Activated T-helper 2 cell treated with anti-CD3 and anti-CD28 coated beads, Interferon-gamma antibody, Interleukin-2, Interleukin-4, amounts not matched to agents 10 μg/mL and 5 μg/mL and 100 μg/mL, durations not matched to agents 14 hours and 24 hours and 36 hours (primary cell): ENCODE results near the gene CHST8. TPM values are rescaled to one million over a fixed set of nuclear protein-coding genes. Genes with fewer than 3 reads are reported as not detected.

ENCODE experiments used
- DNase-seq: peaks from one replicate; pipeline ENCODE4 v3.0.0; 2021; ENCODE audit warnings: low spot score
- H3K27ac Mint-ChIP-seq: one replicate; pipeline ENCODE4 v1.8.0; 2021; ENCODE audit warnings: mixed read lengths
- H3K27me3 Mint-ChIP-seq: one replicate; pipeline ENCODE4 v1.8.0; 2021; ENCODE audit warnings: low read depth, mixed read lengths
- H3K36me3 Mint-ChIP-seq: one replicate; pipeline ENCODE4 v1.8.0; 2021; ENCODE audit warnings: low read depth, mixed read lengths
- H3K4me1 Mint-ChIP-seq: one replicate; pipeline ENCODE4 v1.8.0; 2021; ENCODE audit warnings: low read depth, mixed read lengths
- H3K4me3 Mint-ChIP-seq: one replicate; pipeline ENCODE4 v1.8.0; 2021; ENCODE audit warnings: low read depth, mild to moderate bottlenecking, moderate library complexity, mixed read lengths
- H3K9me3 Mint-ChIP-seq: one replicate; pipeline ENCODE4 v1.8.0; 2021; ENCODE audit warnings: mixed read lengths
- intact Hi-C: fragments of 100-400 bp; cut with micrococcal nuclease; formaldehyde crosslinking; loops from one replicate; pipeline ENCODE4 v1.15.1; 2023
- total RNA-seq: library from RNA; stranded (reverse); gene quantifications from 2 replicates; pipeline ENCODE4 v1.2.3, GENCODE V29; 2022

The CHST8 gene
- total RNA-seq, 1 donor from 2014 or later, result not detected

- H3K4me3 Mint-ChIP-seq, result no peak overlapping the region
- no peaks in the 10 kb centered on the region for H3K9me3 Mint-ChIP-seq
- H3K4me1 Mint-ChIP-seq, result no peaks in the 10 kb centered on the region
- no peak overlapping the region for H3K27ac Mint-ChIP-seq
- intact Hi-C loops, result no loop called here
- H3K36me3 Mint-ChIP-seq, result no peaks in the 10 kb centered on the region
- DNase-seq, result no peak
- H3K27me3 Mint-ChIP-seq, result no peaks in the 10 kb centered on the region
Observed at GRCh38 chr19:33740811-33741396, 119.2 kb downstream of the CHST8 start.

GRCh38 chr19:33745297-33745696, 123.5 kb downstream of the CHST8 start:
- no peak overlapping the region for H3K4me3 Mint-ChIP-seq
- no peak for DNase-seq
- no peak overlapping the region for H3K27ac Mint-ChIP-seq
- no peaks in the 10 kb centered on the region for H3K36me3 Mint-ChIP-seq
- no peaks in the 10 kb centered on the region for H3K27me3 Mint-ChIP-seq
- no peaks in the 10 kb centered on the region for H3K4me1 Mint-ChIP-seq
- H3K9me3 Mint-ChIP-seq, result no peaks in the 10 kb centered on the region
- intact Hi-C loops, result no loop called here

GRCh38 chr19:33746159-33746558, 124.4 kb downstream of the CHST8 start:
- Mint-ChIP-seq H3K4me3 (no peak overlapping the region), H3K36me3 (no peaks in the 10 kb centered on the region), H3K4me1 (no peaks in the 10 kb centered on the region), H3K27me3 (no peaks in the 10 kb centered on the region), H3K9me3 (no peaks in the 10 kb centered on the region), H3K27ac (no peak overlapping the region)
- intact Hi-C loops, result no loop called here
- DNase-seq, result no peak

GRCh38 chr19:33747273-33747672, 125.5 kb downstream of the CHST8 start:
- H3K4me3 Mint-ChIP-seq, result no peak overlapping the region
- no peaks in the 10 kb centered on the region for H3K36me3 Mint-ChIP-seq
- H3K4me1 Mint-ChIP-seq, result no peaks in the 10 kb centered on the region
- no peaks in the 10 kb centered on the region for H3K9me3 Mint-ChIP-seq
- no peaks in the 10 kb centered on the region for H3K27me3 Mint-ChIP-seq
- intact Hi-C loops, result no loop called here
- H3K27ac Mint-ChIP-seq, result no peak overlapping the region
- no peak for DNase-seq

- H3K27ac Mint-ChIP-seq, result no peak overlapping the region
- no peaks in the 10 kb centered on the region for H3K4me1 Mint-ChIP-seq
- no peaks in the 10 kb centered on the region for H3K27me3 Mint-ChIP-seq
- no peak for DNase-seq
- H3K9me3 Mint-ChIP-seq, result no peaks in the 10 kb centered on the region
- H3K4me3 Mint-ChIP-seq, result no peak overlapping the region
- no peaks in the 10 kb centered on the region for H3K36me3 Mint-ChIP-seq
- intact Hi-C loops, result no loop called here
Observed at GRCh38 chr19:33748231-33748630, 126.5 kb downstream of the CHST8 start.

GRCh38 chr19:33749016-33749415, 127.3 kb downstream of the CHST8 start:
- H3K4me3 Mint-ChIP-seq, result no peak overlapping the region
- no peaks in the 10 kb centered on the region for H3K9me3 Mint-ChIP-seq
- no peak overlapping the region for H3K27ac Mint-ChIP-seq
- no peaks in the 10 kb centered on the region for H3K27me3 Mint-ChIP-seq
- no peaks in the 10 kb centered on the region for H3K4me1 Mint-ChIP-seq
- no peak for DNase-seq
- intact Hi-C loops, result no loop called here
- no peaks in the 10 kb centered on the region for H3K36me3 Mint-ChIP-seq

GRCh38 chr19:33749619-33750175, 127.9 kb downstream of the CHST8 start:
- DNase-seq, result no peak
- no peak overlapping the region for H3K4me3 Mint-ChIP-seq
- H3K36me3 Mint-ChIP-seq, result no peaks in the 10 kb centered on the region
- no peaks in the 10 kb centered on the region for H3K9me3 Mint-ChIP-seq
- H3K27ac Mint-ChIP-seq, result no peak overlapping the region
- intact Hi-C loops, result no loop called here
- no peaks in the 10 kb centered on the region for H3K4me1 Mint-ChIP-seq
- no peaks in the 10 kb centered on the region for H3K27me3 Mint-ChIP-seq

GRCh38 chr19:33750587-33751435, 129.1 kb downstream of the CHST8 start:
- H3K4me1 Mint-ChIP-seq, result no peaks in the 10 kb centered on the region
- intact Hi-C loops, result no loop called here
- no peaks in the 10 kb centered on the region for H3K27me3 Mint-ChIP-seq
- H3K9me3 Mint-ChIP-seq, result no peaks in the 10 kb centered on the region
- no peak overlapping the region for H3K4me3 Mint-ChIP-seq
- no peak for DNase-seq
- H3K36me3 Mint-ChIP-seq, result no peaks in the 10 kb centered on the region
- H3K27ac Mint-ChIP-seq, result no peak overlapping the region

GRCh38 chr19:33751436-33751770, 129.7 kb downstream of the CHST8 start:
- Mint-ChIP-seq H3K27ac (no peak overlapping the region), H3K4me3 (no peak overlapping the region), H3K4me1 (no peaks in the 10 kb centered on the region), H3K27me3 (no peaks in the 10 kb centered on the region), H3K36me3 (no peaks in the 10 kb centered on the region), H3K9me3 (no peaks in the 10 kb centered on the region)
- no peak for DNase-seq
- intact Hi-C loops, result no loop called here

GRCh38 chr19:33752018-33752800, 130.5 kb downstream of the CHST8 start:
- Mint-ChIP-seq H3K4me3 (no peak overlapping the region), H3K4me1 (no peaks in the 10 kb centered on the region), H3K9me3 (no peaks in the 10 kb centered on the region), H3K27ac (no peak overlapping the region), H3K36me3 (no peaks in the 10 kb centered on the region), H3K27me3 (no peaks in the 10 kb centered on the region)
- DNase-seq, result no peak
- intact Hi-C loops, result no loop called here

- Mint-ChIP-seq H3K27ac (no peak overlapping the region), H3K4me3 (no peak overlapping the region), H3K4me1 (no peaks in the 10 kb centered on the region), H3K36me3 (no peaks in the 10 kb centered on the region), H3K9me3 (no peaks in the 10 kb centered on the region), H3K27me3 (no peaks in the 10 kb centered on the region)
- intact Hi-C loops, result no loop called here
- DNase-seq, result no peak
Observed at GRCh38 chr19:33752945-33753344, 131.2 kb downstream of the CHST8 start.

- no peak for DNase-seq
- Mint-ChIP-seq H3K27ac (no peak overlapping the region), H3K4me3 (no peak overlapping the region), H3K27me3 (no peaks in the 10 kb centered on the region), H3K9me3 (no peaks in the 10 kb centered on the region), H3K36me3 (no peaks in the 10 kb centered on the region), H3K4me1 (no peaks in the 10 kb centered on the region)
- intact Hi-C loops, result no loop called here
Observed at GRCh38 chr19:33754361-33754760, 132.6 kb downstream of the CHST8 start.
